ENCODE results near the gene ERI3.

GRCh38 chr1:44228218-44228617 is 126.8 kb downstream of the ERI3 start:
- TF ChIP-seq ILF3 (IDR thresholded peaks at IDR 0.05; ENCODE audit: borderline replicate concordance) (no peak), HDAC2 (IDR thresholded peaks at IDR 0.05) (no peak), TAF15 (IDR thresholded peaks at IDR 0.05; ENCODE audit: low read depth, low read length) (no peak), CHCHD3 (CRISPR knock-in tag; IDR thresholded peaks at IDR 0.05) (no peak), NR1H2 (CRISPR knock-in tag; IDR thresholded peaks at IDR 0.05) (no peak), KAT7 (CRISPR knock-in tag; IDR thresholded peaks at IDR 0.05; ENCODE audit: borderline replicate concordance) (no peak), MBD2 (IDR thresholded peaks at IDR 0.05; ENCODE audit: borderline replicate concordance, low read depth) (no peak), E2F1 (CRISPR knock-in tag; IDR thresholded peaks at IDR 0.05) (no peak)
- TF ChIP-seq, protein P1, sequence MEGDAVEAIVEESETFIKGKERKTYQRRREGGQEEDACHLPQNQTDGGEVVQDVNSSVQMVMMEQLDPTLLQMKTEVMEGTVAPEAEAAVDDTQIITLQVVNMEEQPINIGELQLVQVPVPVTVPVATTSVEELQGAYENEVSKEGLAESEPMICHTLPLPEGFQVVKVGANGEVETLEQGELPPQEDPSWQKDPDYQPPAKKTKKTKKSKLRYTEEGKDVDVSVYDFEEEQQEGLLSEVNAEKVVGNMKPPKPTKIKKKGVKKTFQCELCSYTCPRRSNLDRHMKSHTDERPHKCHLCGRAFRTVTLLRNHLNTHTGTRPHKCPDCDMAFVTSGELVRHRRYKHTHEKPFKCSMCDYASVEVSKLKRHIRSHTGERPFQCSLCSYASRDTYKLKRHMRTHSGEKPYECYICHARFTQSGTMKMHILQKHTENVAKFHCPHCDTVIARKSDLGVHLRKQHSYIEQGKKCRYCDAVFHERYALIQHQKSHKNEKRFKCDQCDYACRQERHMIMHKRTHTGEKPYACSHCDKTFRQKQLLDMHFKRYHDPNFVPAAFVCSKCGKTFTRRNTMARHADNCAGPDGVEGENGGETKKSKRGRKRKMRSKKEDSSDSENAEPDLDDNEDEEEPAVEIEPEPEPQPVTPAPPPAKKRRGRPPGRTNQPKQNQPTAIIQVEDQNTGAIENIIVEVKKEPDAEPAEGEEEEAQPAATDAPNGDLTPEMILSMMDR (IDR thresholded peaks at IDR 0.05 in 2 of 3, conservative IDR thresholded peaks at IDR 0.05 in 1 of 3; ENCODE audit: insufficient read depth in 2 of 3, low read depth in 1 of 3, low read length in 3 of 3), result no peak
- TF ChIP-seq, protein P2, sequence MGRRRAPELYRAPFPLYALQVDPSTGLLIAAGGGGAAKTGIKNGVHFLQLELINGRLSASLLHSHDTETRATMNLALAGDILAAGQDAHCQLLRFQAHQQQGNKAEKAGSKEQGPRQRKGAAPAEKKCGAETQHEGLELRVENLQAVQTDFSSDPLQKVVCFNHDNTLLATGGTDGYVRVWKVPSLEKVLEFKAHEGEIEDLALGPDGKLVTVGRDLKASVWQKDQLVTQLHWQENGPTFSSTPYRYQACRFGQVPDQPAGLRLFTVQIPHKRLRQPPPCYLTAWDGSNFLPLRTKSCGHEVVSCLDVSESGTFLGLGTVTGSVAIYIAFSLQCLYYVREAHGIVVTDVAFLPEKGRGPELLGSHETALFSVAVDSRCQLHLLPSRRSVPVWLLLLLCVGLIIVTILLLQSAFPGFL (CRISPR knock-in tag; IDR thresholded peaks at IDR 0.05), result no peak
- TF ChIP-seq, protein P3, sequence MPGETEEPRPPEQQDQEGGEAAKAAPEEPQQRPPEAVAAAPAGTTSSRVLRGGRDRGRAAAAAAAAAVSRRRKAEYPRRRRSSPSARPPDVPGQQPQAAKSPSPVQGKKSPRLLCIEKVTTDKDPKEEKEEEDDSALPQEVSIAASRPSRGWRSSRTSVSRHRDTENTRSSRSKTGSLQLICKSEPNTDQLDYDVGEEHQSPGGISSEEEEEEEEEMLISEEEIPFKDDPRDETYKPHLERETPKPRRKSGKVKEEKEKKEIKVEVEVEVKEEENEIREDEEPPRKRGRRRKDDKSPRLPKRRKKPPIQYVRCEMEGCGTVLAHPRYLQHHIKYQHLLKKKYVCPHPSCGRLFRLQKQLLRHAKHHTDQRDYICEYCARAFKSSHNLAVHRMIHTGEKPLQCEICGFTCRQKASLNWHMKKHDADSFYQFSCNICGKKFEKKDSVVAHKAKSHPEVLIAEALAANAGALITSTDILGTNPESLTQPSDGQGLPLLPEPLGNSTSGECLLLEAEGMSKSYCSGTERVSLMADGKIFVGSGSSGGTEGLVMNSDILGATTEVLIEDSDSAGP (CRISPR knock-in tag; IDR thresholded peaks at IDR 0.05), result no peak
